ENCODE measurements around the gene MED17. TPM values are rescaled to one million over a fixed set of nuclear protein-coding genes. Genes with fewer than 3 reads are reported as not detected.
"Not testable (repeated sequence)": the region's sequence is repeated elsewhere in the genome, so short reads cannot be mapped to it uniquely, and the experiment has no call there.

MED17 gene
- 24.2 TPM for polyA plus RNA-seq (2013, experiment 1 of 2; ENCODE audit: insufficient read length)
- 23.0 TPM for polyA plus RNA-seq (2013, experiment 2 of 2; ENCODE audit: insufficient read length)

- DNase-seq, result peak; percentile 95
These were observed at the start of gene MED17 for GRCh38 chr11:93784145-93784934. Gene MED17 (plus strand): TSS chr11:93784282. CDS start chr11:93784514, 232 bp downstream.

GRCh38 chr11:93734427-93735222 lies 49.5 kb upstream of the MED17 start:
- DNase-seq, result no peak

GRCh38 chr11:93735627-93736026 lies 48.5 kb upstream of the MED17 start:
- DNase-seq, result no peak

- DNase-seq, result no peak
These were observed 48.0 kb upstream of the MED17 start for GRCh38 chr11:93736129-93736528.

GRCh38 chr11:93737904-93738612 lies 46.0 kb upstream of the MED17 start:
- DNase-seq, result no peak

GRCh38 chr11:93738647-93739081 lies 45.4 kb upstream of the MED17 start:
- no peak for DNase-seq

GRCh38 chr11:93740031-93740729 lies 43.9 kb upstream of the MED17 start:
- peak; percentile 78 for DNase-seq

GRCh38 chr11:93740730-93741093 lies 43.4 kb upstream of the MED17 start:
- peak; percentile 73 for DNase-seq

- DNase-seq, result peak; percentile 99
These were observed 42.8 kb upstream of the MED17 start, which contains the start of the genes C11orf54 and TAF1D for GRCh38 chr11:93741094-93741881. Gene C11orf54 (plus strand): TSS chr11:93741672. CDS start chr11:93747394, 5,722 bp downstream. Gene TAF1D (minus strand): TSS chr11:93741495. CDS start chr11:93739304, 2,191 bp downstream.

GRCh38 chr11:93741882-93742226 lies 42.2 kb upstream of the MED17 start:
- DNase-seq, result no peak

- DNase-seq, result no peak
These were observed 40.8 kb upstream of the MED17 start for GRCh38 chr11:93743291-93743690.

GRCh38 chr11:93744669-93745004 lies 39.4 kb upstream of the MED17 start:
- DNase-seq, result no peak

- not testable (repeated sequence) for DNase-seq
These were observed 38.9 kb upstream of the MED17 start for GRCh38 chr11:93745005-93745755.

- DNase-seq, result no peak
These were observed 38.0 kb upstream of the MED17 start for GRCh38 chr11:93746101-93746500.

GRCh38 chr11:93747122-93747521 lies 37.0 kb upstream of the MED17 start:
- no peak for DNase-seq

GRCh38 chr11:93751001-93751400 lies 33.1 kb upstream of the MED17 start:
- DNase-seq, result no peak

- no peak for DNase-seq
These were observed 30.8 kb upstream of the MED17 start for GRCh38 chr11:93753241-93753640.

GRCh38 chr11:93756748-93757147 lies 27.3 kb upstream of the MED17 start:
- no peak for DNase-seq

- no peak for DNase-seq
These were observed 26.8 kb upstream of the MED17 start for GRCh38 chr11:93757301-93757700.
